ENCODE results near the gene ACAN. TPM values are rescaled to one million over a fixed set of nuclear protein-coding genes. Genes with fewer than 3 reads are reported as not detected.

The ACAN gene
- total and polyA plus RNA-seq, 9 of the 15 experiments (the other 6 are each of a cell fraction or from before 2014, with no cell fraction given), result not detected

- TF ChIP-seq ZNF57 (CRISPR knock-in tag; IDR thresholded peaks at IDR 0.05) (no peak), ATF4 (CRISPR knock-in tag; IDR thresholded peaks at IDR 0.05) (no peak), SP1 (CRISPR knock-in tag; IDR thresholded peaks at IDR 0.05) (no peak), PHTF2 (CRISPR knock-in tag; IDR thresholded peaks at IDR 0.05) (no peak), ZNF143 (CRISPR knock-in tag; IDR thresholded peaks at IDR 0.05) (no peak), SMAD4 (CRISPR knock-in tag; conservative IDR thresholded peaks at IDR 0.05) (no peak), ZBTB8A (IDR thresholded peaks at IDR 0.05; ENCODE audit: partially characterized antibody) (no peak), ZFP36 (IDR thresholded peaks at IDR 0.05; ENCODE audit: low read depth, low read length, partially characterized antibody) (no peak), CBX5 (IDR thresholded peaks at IDR 0.05; ENCODE audit: borderline replicate concordance, low read depth) (no peak), RBM14 (IDR thresholded peaks at IDR 0.05; ENCODE audit: borderline replicate concordance, insufficient read depth, low read depth, low read length) (no peak), JUND (IDR thresholded peaks at IDR 0.05; ENCODE audit: borderline replicate concordance, low read depth, low read length) (no peak), JUND (tag; IDR thresholded peaks at IDR 0.05; ENCODE audit: borderline replicate concordance, low read depth, low read length) (no peak), POLR2AphosphoS2 (IDR thresholded peaks at IDR 0.05; ENCODE audit: low read length) (no peak), NUFIP1 (IDR thresholded peaks at IDR 0.05; ENCODE audit: partially characterized antibody) (no peak), RHOXF2B (CRISPR knock-in tag; conservative IDR thresholded peaks at IDR 0.05) (no peak), YBX1 (IDR thresholded peaks at IDR 0.05) (no peak), MLLT1 (IDR thresholded peaks at IDR 0.05) (no peak), ZSCAN32 (CRISPR knock-in tag; IDR thresholded peaks at IDR 0.05) (no peak), CREM (IDR thresholded peaks at IDR 0.05; ENCODE audit: low read depth) (no peak)
- TF ChIP-seq, protein P1, sequence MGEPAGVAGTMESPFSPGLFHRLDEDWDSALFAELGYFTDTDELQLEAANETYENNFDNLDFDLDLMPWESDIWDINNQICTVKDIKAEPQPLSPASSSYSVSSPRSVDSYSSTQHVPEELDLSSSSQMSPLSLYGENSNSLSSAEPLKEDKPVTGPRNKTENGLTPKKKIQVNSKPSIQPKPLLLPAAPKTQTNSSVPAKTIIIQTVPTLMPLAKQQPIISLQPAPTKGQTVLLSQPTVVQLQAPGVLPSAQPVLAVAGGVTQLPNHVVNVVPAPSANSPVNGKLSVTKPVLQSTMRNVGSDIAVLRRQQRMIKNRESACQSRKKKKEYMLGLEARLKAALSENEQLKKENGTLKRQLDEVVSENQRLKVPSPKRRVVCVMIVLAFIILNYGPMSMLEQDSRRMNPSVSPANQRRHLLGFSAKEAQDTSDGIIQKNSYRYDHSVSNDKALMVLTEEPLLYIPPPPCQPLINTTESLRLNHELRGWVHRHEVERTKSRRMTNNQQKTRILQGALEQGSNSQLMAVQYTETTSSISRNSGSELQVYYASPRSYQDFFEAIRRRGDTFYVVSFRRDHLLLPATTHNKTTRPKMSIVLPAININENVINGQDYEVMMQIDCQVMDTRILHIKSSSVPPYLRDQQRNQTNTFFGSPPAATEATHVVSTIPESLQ (CRISPR knock-in tag; IDR thresholded peaks at IDR 0.05), result no peak
- POLR2A ChIA-PET, result interaction anchor here (0.8 to 1.6 kb wide), 2 partner anchors 9 to 262 kb away, joined by 3 to 5 read pairs; no protein-coding TSS in a partner anchor
These were observed 99.6 kb downstream of the ACAN start for GRCh38 chr15:88902846-88903245.

More at GRCh38 chr15:88902846-88903245, 99.6 kb downstream of the ACAN start:
- peaks cover 12 to 25% of the 10 kb centered on the region in 2 experiments; a peak in 4 of 5 replicates for H3K4me1 ChIP-seq (replicated peaks in 1 of 2; ENCODE audit: control insufficient read depth in 2 of 2, insufficient read depth in 2 of 2, low read length in 2 of 2)
- H3K9ac ChIP-seq (ENCODE audit: insufficient read depth in 1 of 2, low read depth in 2 of 2, low read length in 2 of 2), result no peak overlapping the region
- no peak overlapping the region for H3K4me2 ChIP-seq (ENCODE audit: insufficient read depth, low read length)
- CTCF ChIA-PET (ENCODE audit: low intra/inter-chr PET ratio), result no interaction called here
- peaks cover 3% of the 10 kb centered on the region for H3K9me1 ChIP-seq (ENCODE audit: control insufficient read depth, insufficient read depth, low read length)
- WGBS (ENCODE audit: insufficient coverage, low coverage, missing lambda C conversion rate), result 58% methylated on average over 2 of the region's 2 CpGs
- H3K4me3 ChIP-seq, result no peak overlapping the region
- ATAC-seq (no peak), DNase-seq (ENCODE audit: extremely low read depth in 1 of 4, low spot score in 3 of 4) (no peak), FAIRE-seq (no peak)
- peaks cover 79% of the 10 kb centered on the region for H3K36me3 ChIP-seq (ENCODE audit: control insufficient read depth, insufficient read depth, low read length)
- no peak overlapping the region for H2AFZ ChIP-seq (ENCODE audit: low read depth, low read length)
- BruUV-seq (replicated peaks), result no TSS peak
- in situ Hi-C loops (cut with MboI) (no loop called here), intact Hi-C loops (cut with micrococcal nuclease) (no loop called here)
- H3K9me3 ChIP-seq (replicated peaks; ENCODE audit: control insufficient read depth, insufficient read depth, low read depth, low read length), result no peaks in the 10 kb centered on the region
- H3K27ac ChIP-seq (ENCODE audit: extremely low read depth, low read depth, low read length), result no peak overlapping the region
- H3K79me2 ChIP-seq (ENCODE audit: control insufficient read depth, insufficient read depth, low read length), result peaks cover 5% of the 10 kb centered on the region; the same call in 1 of the 3 replicates
- H4K20me1 ChIP-seq (replicated peaks; ENCODE audit: control insufficient read depth, insufficient read depth, low read length), result no peaks in the 10 kb centered on the region
- no peaks in the 10 kb centered on the region for H3K27me3 ChIP-seq (ENCODE audit: control insufficient read depth in 2 of 2, insufficient read depth in 2 of 2, low read length in 2 of 2)

Measured in K562 (cell line).